Neural cell (in vitro differentiated cells): ENCODE data around the gene ERBB4.

Source experiments
- CTCF ChIP-seq: fragments of 450-650 bp; IDR thresholded peaks from 2 replicates; pipeline ENCODE4 v1.5.1; 2014; ENCODE audit warnings: antibody characterized with exemption, mild to moderate bottlenecking, moderate library complexity; ENCODE audit not compliant: poor library complexity, severe bottlenecking
- TAF1 ChIP-seq: IDR thresholded peaks from 2 replicates; pipeline ENCODE4 v1.6.1; 2012; ENCODE audit warnings: low read depth

- TF ChIP-seq CTCF (no peak), TAF1 (no peak)
Measured at GRCh38 chr2:211469664-211470059, 1068.9 kb downstream of the ERBB4 start.
